Activated CD8-positive, alpha-beta memory T cell treated with anti-CD3 and anti-CD28 coated beads, Interleukin-2, amount 50 U/mL, for 24 hours (primary cell): ENCODE measurements around the gene NR4A1.

ENCODE experiments used
- DNase-seq: peaks from one replicate; pipeline ENCODE4 v3.0.0-alpha.2; 2020; ENCODE audit errors: extremely low read depth

Gene NR4A1

GRCh38 chr12:52018433-52019112 lies 32.7 kb upstream of the NR4A1 start:
- no peak for DNase-seq

- no peak for DNase-seq
Measured at GRCh38 chr12:52019113-52019770, 32.0 kb upstream of the NR4A1 start.

GRCh38 chr12:52020539-52021336 lies 30.5 kb upstream of the NR4A1 start:
- DNase-seq: no peak

DNA sequence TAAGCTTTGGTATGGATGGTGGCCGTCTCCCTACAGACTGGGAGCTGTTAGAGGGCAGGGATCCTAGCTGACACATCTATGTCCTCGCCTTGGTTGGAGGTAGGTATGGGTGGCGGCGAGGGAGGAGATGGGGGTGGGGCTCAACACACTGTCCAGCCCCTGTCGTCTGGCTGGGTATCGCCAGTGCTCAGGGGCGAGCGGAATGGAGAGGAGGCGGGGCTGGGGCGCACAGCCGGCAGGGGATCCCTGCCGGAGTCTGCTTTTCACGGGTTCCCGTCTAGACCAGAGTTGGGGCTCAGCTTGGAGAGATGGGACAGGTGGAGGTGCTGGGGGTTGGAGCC lies 28.4 kb upstream of the NR4A1 start:
- no peak for DNase-seq

GRCh38 chr12:52023182-52023975 lies 27.9 kb upstream of the NR4A1 start:
- DNase-seq: no peak

DNA sequence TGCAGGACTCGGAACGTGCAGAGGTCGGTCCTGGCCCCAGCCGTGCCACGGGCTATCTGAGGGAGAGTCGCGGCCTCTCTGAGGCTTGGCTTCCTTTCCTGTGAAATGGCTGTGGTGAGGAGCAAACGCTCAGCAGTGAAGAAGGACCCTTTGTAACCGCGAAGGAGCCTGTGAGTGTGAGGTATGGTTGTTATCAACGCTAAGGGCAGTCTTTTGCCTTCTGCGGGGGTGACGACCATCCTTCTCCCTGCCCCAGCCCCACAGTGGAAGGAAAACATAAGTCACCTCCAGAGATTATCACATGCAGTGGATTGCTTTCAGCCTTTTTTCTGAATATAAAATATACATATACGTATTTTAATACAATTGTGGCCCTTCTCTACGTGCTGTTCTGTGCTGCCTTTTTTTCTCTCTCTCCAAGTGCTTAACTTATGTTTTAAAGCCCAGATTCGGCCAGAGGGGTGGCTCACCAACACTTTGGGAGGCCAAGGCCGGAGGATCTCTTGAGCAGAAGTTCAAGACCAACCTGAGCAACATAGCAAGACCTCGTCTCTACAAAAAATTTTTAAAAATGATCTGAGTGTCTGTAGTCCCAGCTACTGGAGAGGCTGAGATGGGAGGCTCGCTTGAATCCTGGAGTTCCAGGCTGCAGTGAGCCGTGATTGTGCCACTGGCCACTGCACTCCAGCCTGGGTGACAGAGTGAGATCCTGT lies 27.1 kb upstream of the NR4A1 start:
- DNase-seq: no peak

DNA sequence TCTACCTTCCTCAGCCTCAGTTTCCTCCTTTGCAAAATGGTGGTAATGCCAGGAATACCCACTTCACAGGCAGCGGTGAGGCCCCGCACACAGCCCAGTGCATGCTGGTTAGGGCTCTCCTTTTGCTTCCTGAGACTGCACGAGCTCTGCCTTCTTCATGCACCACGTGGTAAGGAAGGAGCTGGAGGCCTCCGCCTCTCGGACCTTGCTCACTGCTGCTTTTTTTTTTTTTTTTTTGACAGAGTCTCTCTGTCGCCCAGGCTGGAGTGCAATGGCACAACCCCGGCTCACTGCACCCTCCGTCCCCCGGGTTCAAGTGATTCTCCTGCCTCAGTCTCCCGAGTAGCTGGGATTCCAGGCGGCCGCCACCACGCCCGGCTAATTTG lies 26.4 kb upstream of the NR4A1 start:
- DNase-seq: no peak

DNA sequence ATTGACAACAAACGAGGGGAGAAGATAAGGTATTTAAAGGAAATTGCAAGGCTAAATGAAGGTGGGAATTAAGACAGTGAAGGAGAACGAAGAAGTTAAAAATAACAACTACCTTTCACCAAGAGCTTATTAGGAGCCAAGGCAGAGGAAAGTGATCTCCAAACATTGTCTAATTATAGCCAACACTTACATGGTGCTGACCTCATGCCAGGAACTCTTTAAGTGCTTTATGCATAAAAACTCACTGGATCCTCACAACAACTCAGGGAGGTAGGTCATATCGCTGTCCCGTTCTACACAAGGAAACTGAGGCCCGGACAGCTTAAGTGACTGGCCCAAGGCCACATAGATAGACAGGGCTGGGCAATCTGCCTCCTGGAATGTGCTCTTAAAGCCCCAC lies 25.0 kb upstream of the NR4A1 start:
- DNase-seq: no peak

DNA sequence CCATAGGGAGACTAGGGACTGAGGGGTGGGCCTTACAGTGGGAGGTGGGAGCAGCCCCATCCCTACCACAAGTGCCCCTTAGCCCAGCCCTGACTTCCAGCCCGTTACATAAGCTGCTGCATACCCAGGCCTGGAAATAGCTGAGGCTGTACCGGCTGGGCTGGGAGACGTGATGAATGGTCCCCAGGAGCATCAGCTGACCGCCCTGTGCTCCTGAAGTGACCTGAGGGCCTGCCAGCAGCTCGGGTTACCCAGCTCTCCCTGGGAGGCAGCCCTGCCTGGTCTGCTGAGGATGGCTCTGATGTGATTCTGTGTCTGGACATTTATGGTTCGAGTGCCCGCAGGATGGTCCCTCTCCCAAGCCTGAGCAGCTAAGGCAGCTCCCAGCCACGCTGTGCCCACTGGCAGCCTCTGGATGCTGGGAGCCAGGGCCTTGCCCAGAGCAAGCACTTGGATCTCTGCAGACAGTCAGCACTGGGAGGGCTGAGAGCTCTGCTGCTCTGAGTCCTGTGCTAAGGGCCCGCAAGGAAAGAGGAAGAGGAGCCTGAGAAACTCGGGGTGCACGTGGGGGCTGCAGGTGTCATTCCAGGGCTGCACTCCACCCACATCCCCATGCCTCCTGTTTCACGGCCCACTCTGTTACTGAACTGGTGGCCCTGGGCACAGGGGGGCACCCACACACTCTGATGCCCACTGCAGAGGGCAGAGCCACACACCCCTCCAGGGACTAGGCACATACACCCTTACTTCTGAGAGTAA lies 24.0 kb upstream of the NR4A1 start:
- DNase-seq: no peak

DNA sequence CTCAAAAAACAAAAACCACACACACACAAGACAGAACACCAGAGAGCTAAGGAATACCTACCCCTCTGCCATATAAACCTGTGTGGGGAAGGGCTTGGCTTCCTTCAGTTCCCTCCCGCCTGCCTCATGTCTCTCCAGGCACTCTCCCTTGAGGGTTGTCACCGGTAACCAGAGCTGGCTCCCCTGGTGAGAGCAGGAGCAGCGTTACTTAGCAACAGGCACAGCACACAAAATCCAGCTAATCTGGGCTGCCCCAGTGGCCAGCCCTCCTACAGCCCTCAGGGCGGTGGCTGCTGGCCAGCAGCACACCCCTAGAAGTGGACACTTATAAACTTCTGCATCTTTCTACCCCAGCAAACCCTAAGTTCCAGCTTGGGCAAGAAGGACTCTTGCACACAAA lies 21.6 kb upstream of the NR4A1 start:
- no peak for DNase-seq

DNA sequence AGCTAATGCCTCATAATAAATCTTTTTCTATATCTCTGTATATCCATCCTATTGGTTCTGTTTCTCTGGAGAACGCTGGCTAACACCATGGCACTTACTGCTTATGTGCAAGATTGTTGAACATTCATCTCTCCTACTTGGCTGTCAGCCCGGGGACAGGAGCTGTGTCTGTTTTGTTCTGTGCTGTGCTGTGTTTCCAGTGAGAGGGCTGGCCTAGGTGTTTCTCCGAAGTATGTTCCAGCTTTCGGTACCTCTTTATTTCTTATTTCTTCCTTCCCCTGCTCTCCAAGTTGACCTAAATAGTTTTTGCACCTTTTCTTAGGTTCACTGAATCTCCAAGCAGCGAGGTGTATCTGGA lies 18.8 kb upstream of the NR4A1 start:
- no peak for DNase-seq

- DNase-seq: peak; percentile 81
Measured at GRCh38 chr12:52032804-52033445, 18.3 kb upstream of the NR4A1 start.

- DNase-seq: no peak
Measured at GRCh38 chr12:52033446-52034140, 17.6 kb upstream of the NR4A1 start.

GRCh38 chr12:52035190-52035589 lies 16.1 kb upstream of the NR4A1 start:
- DNase-seq: no peak

DNA sequence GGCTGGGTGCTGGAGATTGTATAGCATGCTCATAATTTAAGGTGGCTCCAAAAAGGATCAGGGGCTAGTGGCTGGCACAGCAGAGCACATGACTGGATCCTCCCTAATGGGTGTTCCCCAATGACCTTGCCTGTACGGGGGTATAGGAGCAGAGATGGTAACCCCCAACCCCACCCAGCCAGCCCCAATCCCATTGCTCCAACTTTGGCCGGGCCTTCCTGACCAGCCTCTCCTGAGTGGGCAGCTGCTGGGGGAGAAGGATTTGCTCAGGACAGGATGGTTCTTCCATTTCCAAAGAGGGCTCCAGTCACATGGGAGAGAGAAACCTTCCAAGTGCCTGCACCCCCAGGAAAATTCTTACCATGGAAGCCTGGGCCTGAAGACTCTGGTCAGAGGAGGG lies 15.3 kb upstream of the NR4A1 start:
- DNase-seq: no peak

DNA sequence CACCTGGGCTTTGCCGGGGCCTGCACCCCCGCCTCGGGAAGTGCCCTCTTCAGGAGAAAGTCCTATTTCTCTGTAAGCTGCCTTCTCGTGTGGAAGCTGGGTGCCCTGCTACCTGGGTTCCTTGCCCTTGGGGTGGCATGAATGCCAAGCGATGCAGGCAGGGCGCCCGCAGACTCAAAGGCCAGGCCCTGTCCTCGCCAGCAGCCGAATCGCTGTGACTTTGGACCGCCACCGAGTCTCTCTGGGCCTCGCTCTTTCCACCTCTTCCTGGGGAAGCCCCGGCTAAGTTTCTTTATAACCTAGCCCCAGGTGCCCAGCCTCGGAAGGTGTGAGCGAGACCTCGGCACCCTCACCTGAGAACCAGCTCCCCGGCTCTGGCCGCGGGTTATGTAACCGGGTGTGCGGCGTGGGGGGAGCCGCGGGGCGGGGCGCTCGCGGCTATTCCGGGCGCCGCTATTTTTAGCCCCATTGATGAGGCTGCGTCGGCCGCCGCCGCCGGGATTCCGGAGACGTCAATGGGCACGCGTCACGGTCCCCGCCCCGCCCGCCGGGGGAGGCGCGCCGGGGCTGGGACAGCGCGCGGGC lies 14.6 kb upstream of the NR4A1 start:
- no peak for DNase-seq

GRCh38 chr12:52037248-52037861 lies 13.9 kb upstream of the NR4A1 start:
- DNase-seq: no peak

DNA sequence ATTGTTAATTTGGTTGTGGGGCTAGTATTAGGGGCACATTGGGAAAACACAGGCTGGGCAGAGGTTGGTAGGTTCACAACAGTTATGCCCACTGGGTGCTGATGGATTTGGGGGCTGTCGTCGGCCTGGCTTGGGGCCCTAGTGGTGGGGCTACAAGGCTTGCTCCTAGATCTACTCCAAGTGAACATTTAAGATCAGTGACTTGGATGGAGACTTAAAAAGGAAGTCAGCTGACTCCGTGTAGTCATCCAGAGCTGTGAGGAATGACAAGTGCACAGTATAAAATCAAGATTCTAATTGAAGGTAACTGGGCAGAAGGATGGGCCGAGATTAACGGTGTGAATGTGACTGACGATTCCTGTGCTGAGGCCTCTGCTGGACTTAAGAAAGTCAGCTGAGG lies 12.8 kb upstream of the NR4A1 start:
- no peak for DNase-seq

- no peak for DNase-seq
Measured at GRCh38 chr12:52041035-52041434, 10.2 kb upstream of the NR4A1 start.
